Measurements from ENCODE around the gene ADD1. TPM values are rescaled to one million over a fixed set of nuclear protein-coding genes. Genes with fewer than 3 reads are reported as not detected.

Gene ADD1
- total and polyA plus RNA-seq, 2 donors (not counting 1 experiment from before 2014, with no cell fraction given) = 302 to 383 TPM

DNA sequence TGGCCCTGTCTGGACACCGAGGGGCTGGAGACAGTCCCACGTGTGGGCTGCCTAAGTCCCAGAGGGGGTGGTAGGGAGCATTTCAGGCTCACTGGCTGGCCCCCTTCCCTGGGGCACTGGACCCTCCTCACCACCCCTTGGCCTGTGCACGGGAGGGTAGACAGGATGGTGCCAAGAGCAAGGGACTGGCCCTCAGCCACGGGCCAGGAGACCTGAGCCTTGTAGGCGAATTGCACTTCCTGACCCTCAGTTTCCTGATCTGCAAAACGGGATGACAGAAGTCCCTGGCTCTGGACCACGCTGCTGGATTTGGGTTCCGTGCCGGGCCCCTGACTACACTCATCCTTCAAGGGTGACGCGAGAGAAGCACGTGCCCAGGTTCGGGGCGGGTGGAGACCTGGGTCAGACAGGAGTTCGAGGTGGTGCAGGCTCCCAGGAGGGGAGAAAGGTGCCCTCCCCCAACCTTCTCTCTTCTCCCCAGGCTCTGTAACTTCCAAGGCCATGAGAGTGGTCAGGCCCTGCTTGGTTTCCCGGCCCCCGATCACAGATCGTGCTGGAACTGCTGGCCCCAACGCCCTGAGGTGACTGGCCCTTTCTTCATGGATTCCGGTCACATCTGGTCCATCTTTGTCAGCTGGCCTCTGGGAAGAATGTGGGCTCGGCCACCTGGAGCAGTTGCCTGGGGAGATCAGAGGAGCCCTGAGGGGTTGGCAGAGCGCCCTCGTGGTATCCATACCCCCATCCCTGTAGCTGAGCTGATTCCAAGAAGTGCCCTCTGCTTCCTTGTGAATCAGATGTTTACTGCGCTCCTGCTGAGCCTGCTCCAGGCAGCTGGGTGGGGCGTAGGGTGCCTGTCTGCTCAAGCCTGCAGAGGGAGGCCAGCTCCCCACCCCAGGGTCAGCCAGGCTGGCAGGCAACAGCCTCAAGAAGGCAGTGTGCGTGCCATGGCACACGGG is 47.5 kb upstream of the ADD1 start:
- Histone ChIP-seq H2AFZ (ENCODE audit: insufficient read depth, low read depth, low read length, poor library complexity, severe bottlenecking) (no peak overlapping the region), H3K36me3 (replicated peaks in 1 of 2; ENCODE audit: control extremely low read depth in 1 of 2, control insufficient read depth in 1 of 2, extremely low read depth in 1 of 2, insufficient read depth in 2 of 2, low read length in 1 of 2) (peaks cover 0 to 7% of the 10 kb centered on the region in 2 experiments), H3K4me3 (ENCODE audit: control extremely low read depth in 1 of 5, extremely low read depth in 1 of 5, insufficient read depth in 1 of 5, low read depth in 2 of 5, low read length in 4 of 5) (no peak overlapping the region), H3K27ac (ENCODE audit: low read length in 2 of 2) (no peak overlapping the region), H3K9me3 (ENCODE audit: control extremely low read depth in 1 of 3, control insufficient read depth in 2 of 3, insufficient read depth in 1 of 3, low read length in 2 of 3) (peaks cover 0 to 5% (median 0%) of the 10 kb centered on the region in 3 donors), H3K9ac (ENCODE audit: low read length) (no peak overlapping the region), H3K27me3 (replicated peaks in 1 of 4; ENCODE audit: control extremely low read depth in 1 of 4, control insufficient read depth in 3 of 4, insufficient read depth in 4 of 4, low read length in 3 of 4) (no peaks in the 10 kb centered on the region), H3K79me2 (ENCODE audit: control insufficient read depth, insufficient read depth, low read length) (peaks cover 61% of the 10 kb centered on the region), H4K20me1 (ENCODE audit: control insufficient read depth, insufficient read depth, low read length, poor library complexity, severe bottlenecking) (peaks cover 29% of the 10 kb centered on the region), H3K4me2 (replicated peaks; ENCODE audit: low read depth, low read length, poor library complexity, severe bottlenecking) (peak overlapping the region; percentile 99), H3K4me1 (ENCODE audit: control insufficient read depth in 2 of 2, insufficient read depth in 2 of 2, low read length in 2 of 2) (peaks cover 71 to 87% of the 10 kb centered on the region in 2 donors)
- no peaks in the 10 kb centered on the region for H3K9me3 Mint-ChIP-seq (ENCODE audit: insufficient read depth)
- ATAC-seq (ENCODE audit: low read depth) = no peak
- TF ChIP-seq EZH2 (IDR thresholded peaks at IDR 0.05; ENCODE audit: borderline replicate concordance, insufficient read depth, low read depth, low read length, poor library complexity, severe bottlenecking) = no peak
- TF ChIP-seq, protein P1, sequence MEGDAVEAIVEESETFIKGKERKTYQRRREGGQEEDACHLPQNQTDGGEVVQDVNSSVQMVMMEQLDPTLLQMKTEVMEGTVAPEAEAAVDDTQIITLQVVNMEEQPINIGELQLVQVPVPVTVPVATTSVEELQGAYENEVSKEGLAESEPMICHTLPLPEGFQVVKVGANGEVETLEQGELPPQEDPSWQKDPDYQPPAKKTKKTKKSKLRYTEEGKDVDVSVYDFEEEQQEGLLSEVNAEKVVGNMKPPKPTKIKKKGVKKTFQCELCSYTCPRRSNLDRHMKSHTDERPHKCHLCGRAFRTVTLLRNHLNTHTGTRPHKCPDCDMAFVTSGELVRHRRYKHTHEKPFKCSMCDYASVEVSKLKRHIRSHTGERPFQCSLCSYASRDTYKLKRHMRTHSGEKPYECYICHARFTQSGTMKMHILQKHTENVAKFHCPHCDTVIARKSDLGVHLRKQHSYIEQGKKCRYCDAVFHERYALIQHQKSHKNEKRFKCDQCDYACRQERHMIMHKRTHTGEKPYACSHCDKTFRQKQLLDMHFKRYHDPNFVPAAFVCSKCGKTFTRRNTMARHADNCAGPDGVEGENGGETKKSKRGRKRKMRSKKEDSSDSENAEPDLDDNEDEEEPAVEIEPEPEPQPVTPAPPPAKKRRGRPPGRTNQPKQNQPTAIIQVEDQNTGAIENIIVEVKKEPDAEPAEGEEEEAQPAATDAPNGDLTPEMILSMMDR (IDR thresholded peaks at IDR 0.05) = no peak
- H3K4me1 Mint-ChIP-seq = peaks cover 75% of the 10 kb centered on the region
- H3K27me3 Mint-ChIP-seq = no peaks in the 10 kb centered on the region
- no peak overlapping the region for H3K4me3 Mint-ChIP-seq
- ChIA-PET POLR2A (interaction anchor here (0.9 to 3.0 kb wide), 3 partner anchors 9 to 11 kb away, joined by 4 to 9 read pairs (median 5); no protein-coding TSS in a partner anchor), CTCF (interaction anchor here (1.3 kb wide), 1 partner anchor 9 kb away, joined by 4 read pairs; no protein-coding TSS in a partner anchor)
- intact Hi-C loops (cut with micrococcal nuclease) = no loop called here
- H3K27ac Mint-ChIP-seq = peak overlapping the region; percentile 20
- DNase-seq = peak; percentile 11
- 96% methylated on average over 26 of the region's 27 CpGs for WGBS (ENCODE audit: insufficient coverage)
